GM13976 (cell line): Measurements from ENCODE around the gene CNTNAP2.

ENCODE experiments used
- DNase-seq: peaks from one replicate; pipeline ENCODE4 v3.0.0; 2012; ENCODE audit warnings: low spot score
- CTCF ChIP-seq: IDR thresholded peaks from 2 replicates; pipeline ENCODE4 v1.5.1; 2012; ENCODE audit warnings: borderline replicate concordance, mild to moderate bottlenecking; ENCODE audit not compliant: insufficient read depth; ENCODE audit errors: extremely low read depth, missing control alignments, control extremely low read depth
- in situ Hi-C: fragments of 300-500 bp; cut with MboI; formaldehyde crosslinking; loops from one replicate; pipeline ENCODE4 v1.12.0; 2022; ENCODE audit warnings: low sequenced_read_pairs, mixed read lengths, inconsistent platforms; ENCODE audit not compliant: unreplicated experiment

Gene CNTNAP2

DNA sequence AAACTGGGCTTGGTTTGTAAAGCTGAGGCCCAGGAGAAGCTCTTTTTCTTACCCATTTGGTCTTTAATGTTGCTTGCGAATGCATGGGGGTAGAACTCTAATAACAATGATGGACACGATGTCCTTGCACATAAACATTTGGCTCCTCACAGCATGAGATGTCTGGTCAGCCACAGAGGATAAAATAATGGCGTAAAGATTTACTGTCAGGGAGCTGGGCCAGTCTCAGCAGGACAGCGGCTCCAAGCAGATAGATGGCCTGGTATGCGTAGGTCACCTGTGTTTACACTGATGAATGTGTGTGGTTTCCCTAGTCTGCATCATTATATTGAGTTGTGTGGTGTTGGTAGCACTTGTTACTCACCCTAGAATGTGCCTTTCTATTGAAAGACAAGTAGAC, 537.4 kb downstream of the CNTNAP2 start:
- in situ Hi-C loops = no loop called here
- DNase-seq = no peak
- TF ChIP-seq CTCF = no peak

- DNase-seq = no peak
- TF ChIP-seq CTCF = no peak
- in situ Hi-C loops = no loop called here
These were observed 539.6 kb downstream of the CNTNAP2 start for GRCh38 chr7:146655928-146656797.

- no peak for TF ChIP-seq CTCF
- in situ Hi-C loops = no loop called here
- no peak for DNase-seq
These were observed 540.4 kb downstream of the CNTNAP2 start for GRCh38 chr7:146656988-146657387.

DNA sequence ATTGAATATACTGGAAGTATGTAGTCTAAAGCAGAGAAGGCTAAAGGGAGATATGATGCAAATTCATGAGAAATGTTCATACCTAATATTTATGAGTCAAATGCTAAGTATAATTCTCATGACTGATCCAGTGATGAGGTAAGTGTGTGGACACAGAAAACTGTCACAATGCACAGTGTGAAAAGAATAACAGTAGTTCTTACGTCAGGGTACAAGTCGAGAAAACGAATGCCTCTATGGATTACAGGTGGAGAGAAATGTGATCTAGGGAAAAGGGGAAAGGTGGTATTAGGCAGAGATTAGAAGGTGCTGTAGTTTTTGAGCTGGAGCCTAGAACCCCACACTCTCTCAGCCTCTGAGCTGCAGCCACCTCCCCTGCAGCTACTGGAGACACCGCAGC, 542.0 kb downstream of the CNTNAP2 start:
- no peak for TF ChIP-seq CTCF
- DNase-seq = no peak
- in situ Hi-C loops = no loop called here

- in situ Hi-C loops = no loop called here
- DNase-seq = no peak
- no peak for TF ChIP-seq CTCF
These were observed 543.1 kb downstream of the CNTNAP2 start for GRCh38 chr7:146659732-146660131.

DNA sequence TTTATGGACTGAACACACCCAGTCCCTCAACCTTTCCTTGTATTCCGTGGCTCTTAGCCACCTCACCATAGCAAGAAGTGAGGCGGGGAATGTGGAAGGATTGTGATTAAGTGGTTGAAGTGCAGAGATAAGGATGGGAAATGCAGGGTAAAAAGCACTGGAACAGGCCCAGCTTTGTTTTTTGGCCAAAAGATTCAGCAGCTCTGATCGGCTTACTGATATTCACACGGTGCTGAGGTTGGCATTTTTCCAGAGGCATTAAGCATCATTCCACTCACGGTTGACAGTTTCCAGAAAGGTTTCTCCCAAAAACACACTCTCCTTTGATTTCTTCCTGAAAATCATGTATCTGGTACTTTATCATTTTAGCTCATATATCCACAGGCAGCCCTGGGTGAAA, 544.2 kb downstream of the CNTNAP2 start:
- no peak for DNase-seq
- TF ChIP-seq CTCF = no peak
- in situ Hi-C loops = no loop called here

GRCh38 chr7:146661435-146661834, 544.8 kb downstream of the CNTNAP2 start:
- in situ Hi-C loops = no loop called here
- DNase-seq = no peak
- TF ChIP-seq CTCF = no peak
